ENCODE measurements around the gene CCT6A.

DNA sequence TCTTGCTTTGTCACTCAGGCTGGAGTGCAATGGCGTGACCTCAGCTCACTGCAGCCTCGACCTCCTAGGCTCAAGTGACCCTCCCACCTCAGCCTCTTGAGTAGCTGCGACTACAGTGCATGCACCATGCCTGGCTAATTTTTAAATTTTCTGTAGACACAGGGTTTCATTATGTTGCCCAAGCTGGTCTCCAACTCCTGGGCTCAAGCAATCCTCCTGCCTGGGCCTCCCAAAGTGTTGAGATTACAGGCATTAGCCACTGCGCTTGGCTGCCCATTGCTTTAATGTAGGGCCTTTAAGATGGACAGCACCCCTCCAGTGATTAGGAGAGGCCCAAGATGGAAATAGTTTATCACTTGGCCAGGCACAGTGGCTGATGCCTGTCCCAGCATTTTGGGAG is 47.8 kb upstream of the CCT6A start:
- TF ChIP-seq, protein P1, sequence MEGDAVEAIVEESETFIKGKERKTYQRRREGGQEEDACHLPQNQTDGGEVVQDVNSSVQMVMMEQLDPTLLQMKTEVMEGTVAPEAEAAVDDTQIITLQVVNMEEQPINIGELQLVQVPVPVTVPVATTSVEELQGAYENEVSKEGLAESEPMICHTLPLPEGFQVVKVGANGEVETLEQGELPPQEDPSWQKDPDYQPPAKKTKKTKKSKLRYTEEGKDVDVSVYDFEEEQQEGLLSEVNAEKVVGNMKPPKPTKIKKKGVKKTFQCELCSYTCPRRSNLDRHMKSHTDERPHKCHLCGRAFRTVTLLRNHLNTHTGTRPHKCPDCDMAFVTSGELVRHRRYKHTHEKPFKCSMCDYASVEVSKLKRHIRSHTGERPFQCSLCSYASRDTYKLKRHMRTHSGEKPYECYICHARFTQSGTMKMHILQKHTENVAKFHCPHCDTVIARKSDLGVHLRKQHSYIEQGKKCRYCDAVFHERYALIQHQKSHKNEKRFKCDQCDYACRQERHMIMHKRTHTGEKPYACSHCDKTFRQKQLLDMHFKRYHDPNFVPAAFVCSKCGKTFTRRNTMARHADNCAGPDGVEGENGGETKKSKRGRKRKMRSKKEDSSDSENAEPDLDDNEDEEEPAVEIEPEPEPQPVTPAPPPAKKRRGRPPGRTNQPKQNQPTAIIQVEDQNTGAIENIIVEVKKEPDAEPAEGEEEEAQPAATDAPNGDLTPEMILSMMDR (IDR thresholded peaks at IDR 0.05; ENCODE audit: poor library complexity), result no peak
- TF ChIP-seq EZH2 (IDR thresholded peaks at IDR 0.05; ENCODE audit: borderline replicate concordance), result no peak
- TF ChIP-seq EZH2phosphoT487 (IDR thresholded peaks at IDR 0.05; ENCODE audit: low read depth, severe bottlenecking, unreplicated experiment), result no peak
